NCI-H146 treated with DMSO at 0.1 percent for 48 hours (cell line): ENCODE data around the gene C3orf49.
A peak's percentile ranks its signal among the peaks of the same experiment; 100 is the strongest.

Source experiments
- DNase-seq: peaks from one replicate; lab custom pipeline; 2025; ENCODE audit not compliant: unreplicated experiment; lab: John Stamatoyannopoulos, UW

The C3orf49 gene

GRCh38 chr3:63849175-63849574 lies 30.1 kb downstream of the C3orf49 start:
- DNase-seq = no peak

GRCh38 chr3:63851287-63851686 lies 32.2 kb downstream of the C3orf49 start:
- no peak for DNase-seq

GRCh38 chr3:63853106-63853505 lies 34.0 kb downstream of the C3orf49 start:
- DNase-seq = no peak

GRCh38 chr3:63855333-63855940 lies 36.3 kb downstream of the C3orf49 start:
- DNase-seq = no peak

GRCh38 chr3:63857311-63857710 lies 38.2 kb downstream of the C3orf49 start:
- DNase-seq = no peak

- DNase-seq = no peak
Observed at GRCh38 chr3:63860776-63861175, 41.7 kb downstream of the C3orf49 start.

GRCh38 chr3:63861306-63861705 lies 42.2 kb downstream of the C3orf49 start:
- no peak for DNase-seq

GRCh38 chr3:63862804-63863149 lies 43.7 kb downstream of the C3orf49 start:
- DNase-seq = no peak

GRCh38 chr3:63863150-63864007 lies 44.3 kb downstream of the C3orf49 start, which contains the start of the genes ATXN7 and THOC7:
Gene ATXN7 (plus strand): TSS chr3:63863867. CDS start chr3:63912599, 48,732 bp downstream.
Gene THOC7 (minus strand): TSS chr3:63863805. CDS start chr3:63863790, 15 bp downstream.
- DNase-seq = peak; percentile 6

- DNase-seq = no peak
Observed at GRCh38 chr3:63864008-63864964, 45.2 kb downstream of the C3orf49 start.

- DNase-seq = no peak
Observed at GRCh38 chr3:63864965-63865327, 45.8 kb downstream of the C3orf49 start.

- DNase-seq = no peak
Observed at GRCh38 chr3:63867225-63867624, 48.1 kb downstream of the C3orf49 start.

GRCh38 chr3:63869940-63870614 lies 51.0 kb downstream of the C3orf49 start:
- DNase-seq = no peak

- no peak for DNase-seq
Observed at GRCh38 chr3:63870615-63871005, 51.5 kb downstream of the C3orf49 start.

- no peak for DNase-seq
Observed at GRCh38 chr3:63872135-63872924, 53.2 kb downstream of the C3orf49 start.

- DNase-seq = no peak
Observed at GRCh38 chr3:63874769-63875168, 55.7 kb downstream of the C3orf49 start.

GRCh38 chr3:63875510-63875909 lies 56.4 kb downstream of the C3orf49 start:
- DNase-seq = no peak

- DNase-seq = no peak
Observed at GRCh38 chr3:63876260-63876659, 57.2 kb downstream of the C3orf49 start.

GRCh38 chr3:63877737-63878393 lies 58.8 kb downstream of the C3orf49 start:
- no peak for DNase-seq
